Brain pericyte (primary cell): Measurements from ENCODE around the gene GRB10.

Experiments used
- DNase-seq: peaks from one replicate; pipeline ENCODE4 v3.0.0-alpha.2; 2012; ENCODE audit warnings: low read depth, low spot score

The GRB10 gene

DNA sequence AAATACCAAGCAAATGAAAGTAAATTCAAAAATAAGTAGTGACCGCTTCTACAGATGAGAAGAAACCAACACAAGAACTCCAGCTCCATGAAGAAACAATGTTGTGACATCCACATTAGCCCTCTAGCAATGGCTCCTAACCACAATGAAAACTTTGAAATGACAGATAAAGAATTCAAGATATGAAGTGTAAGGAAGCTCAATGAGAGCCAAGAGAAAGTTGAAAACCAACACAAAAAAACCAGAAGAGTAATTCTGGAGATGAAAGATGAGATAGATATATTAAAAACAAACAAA lies 149.3 kb downstream of the GRB10 start:
- no peak for DNase-seq

DNA sequence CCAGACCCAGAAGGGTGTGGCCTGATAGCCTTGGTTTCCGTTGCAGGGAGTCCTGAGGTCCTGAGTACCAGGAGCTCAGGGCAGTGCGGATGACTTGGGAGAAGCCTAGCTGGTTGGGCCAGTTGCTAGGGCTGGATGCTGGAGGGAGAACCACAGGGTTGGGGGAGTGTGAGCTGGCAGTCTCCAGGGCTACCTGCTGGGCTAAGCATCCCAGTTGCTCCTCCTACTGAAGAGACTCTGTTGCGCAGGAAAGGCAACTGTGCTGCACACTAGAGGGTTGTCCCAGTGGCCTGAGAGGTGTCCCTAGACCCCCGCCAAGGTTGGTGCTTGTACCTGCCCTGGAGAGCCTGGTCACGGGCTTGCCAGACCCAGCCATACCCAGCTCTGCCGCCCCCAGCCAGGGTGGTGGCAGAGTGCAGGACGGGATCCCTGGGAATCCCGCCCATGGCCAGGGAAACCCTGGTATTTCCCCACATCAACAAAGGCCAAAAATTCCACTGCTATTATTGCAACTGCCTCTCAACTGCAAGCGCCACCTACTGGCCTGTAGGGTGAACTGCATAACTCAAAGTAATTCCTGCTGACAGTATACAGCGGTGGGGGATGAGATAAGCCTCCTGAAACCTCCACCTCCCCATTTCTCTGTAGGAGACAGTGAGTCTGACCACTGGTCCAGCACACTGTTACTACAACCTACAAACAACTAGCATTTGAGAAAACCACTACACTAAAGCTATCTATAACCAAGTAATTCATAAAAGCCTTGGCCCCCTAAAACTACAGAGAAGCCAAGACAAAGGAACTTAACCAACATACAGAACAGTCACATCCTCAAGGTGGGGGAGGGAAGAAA lies 149.9 kb downstream of the GRB10 start:
- no peak for DNase-seq

DNA sequence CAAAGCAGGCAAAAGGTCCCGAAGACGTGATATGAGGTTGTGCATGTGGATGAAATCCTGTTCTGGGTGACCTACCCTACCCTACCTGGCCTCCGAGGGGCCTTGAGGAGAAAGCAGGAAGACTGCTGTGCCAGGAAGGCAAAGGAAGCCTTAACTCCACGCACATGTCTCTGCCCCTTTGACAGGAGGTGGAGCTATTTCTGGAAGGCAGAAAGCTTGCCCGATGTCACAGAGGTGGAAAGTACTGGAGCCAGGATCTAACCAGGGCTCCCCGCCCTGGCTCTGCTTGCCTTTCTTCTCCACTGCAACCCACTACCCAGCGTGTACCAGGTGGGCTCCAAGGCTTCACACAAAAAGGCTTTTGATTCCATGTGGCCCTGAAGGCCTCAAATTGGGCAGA lies 151.1 kb downstream of the GRB10 start:
- no peak for DNase-seq

DNA sequence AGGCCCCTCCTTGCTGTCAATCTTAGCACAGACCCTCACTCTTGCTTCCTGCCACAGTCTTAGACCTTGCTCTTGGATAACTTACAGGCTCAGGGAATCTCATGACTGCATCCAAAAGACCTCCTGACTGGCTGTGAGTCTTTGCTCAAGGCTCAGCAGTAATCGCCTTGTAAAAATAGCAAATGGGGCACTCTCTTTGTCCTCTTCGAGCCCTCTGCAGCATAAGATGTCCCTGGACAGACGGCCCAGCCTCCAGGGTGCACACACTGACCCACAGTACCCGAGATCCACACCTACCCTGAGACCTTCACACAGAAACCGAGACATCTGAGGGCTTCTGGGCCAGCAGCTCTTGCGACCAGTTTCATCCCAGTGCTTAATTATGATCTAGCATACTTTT lies 151.6 kb downstream of the GRB10 start:
- DNase-seq, result no peak

DNA sequence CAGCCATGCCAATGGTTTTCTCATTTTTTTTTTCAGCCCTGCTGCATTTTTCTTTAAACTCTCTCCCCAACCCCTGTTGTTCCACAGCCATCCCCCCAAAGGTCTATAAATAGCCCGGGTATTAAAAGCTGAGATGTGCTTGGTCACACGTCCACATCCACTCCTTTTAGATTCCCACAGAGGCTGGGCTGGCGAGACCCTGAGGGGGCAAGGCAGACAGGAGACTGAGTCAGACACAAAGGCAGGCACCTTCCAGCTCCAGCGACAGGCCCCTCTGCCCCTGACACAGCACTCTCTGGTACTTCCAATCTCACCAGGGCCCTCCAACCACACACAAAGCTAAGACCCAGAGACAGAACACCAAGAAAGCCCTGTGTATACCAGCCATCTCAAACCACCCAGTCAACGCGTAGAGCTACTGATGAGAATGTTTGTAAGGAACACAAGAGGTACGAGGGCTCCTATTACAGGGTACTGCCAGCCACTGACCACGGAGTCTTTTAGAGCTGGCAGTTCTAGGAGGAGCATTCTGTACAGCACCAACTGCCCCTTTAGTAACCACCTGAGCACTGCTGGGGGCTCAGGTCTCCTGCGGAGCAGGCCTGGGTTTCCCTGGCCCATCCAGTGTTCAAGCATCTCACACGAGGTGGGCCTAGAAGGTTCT lies 153.3 kb downstream of the GRB10 start:
- DNase-seq, result no peak

DNA sequence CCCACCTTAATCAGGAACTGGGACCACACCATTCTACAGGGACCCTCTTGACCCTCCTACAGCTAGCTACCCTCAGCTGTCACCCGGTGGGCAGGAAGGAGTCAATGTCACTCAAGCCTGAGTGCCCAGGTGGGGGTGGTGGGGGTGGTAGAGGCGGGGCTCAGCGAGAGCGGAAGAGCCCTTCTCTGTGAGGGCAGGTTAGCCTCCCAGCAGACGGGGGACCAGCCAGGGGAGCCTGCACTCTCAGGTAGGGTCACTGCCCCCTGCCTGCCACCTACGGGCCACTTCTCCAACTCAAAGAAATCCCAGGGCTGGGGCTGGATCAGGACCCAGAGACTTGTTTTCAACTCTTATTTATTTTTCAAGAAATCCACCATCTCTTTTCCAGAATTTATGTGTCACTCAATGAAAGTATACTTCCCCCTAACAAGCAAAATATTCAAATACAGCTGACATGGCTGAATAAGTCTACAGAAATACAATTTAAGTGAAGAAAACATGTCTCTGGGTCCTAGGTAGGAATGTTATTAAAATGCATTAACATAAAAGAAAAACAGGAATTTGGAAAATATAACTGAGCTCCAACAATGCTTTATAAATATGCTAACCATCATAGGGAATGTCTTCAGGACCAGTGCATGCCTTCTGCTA lies 154.1 kb downstream of the GRB10 start:
- DNase-seq, result no peak

DNA sequence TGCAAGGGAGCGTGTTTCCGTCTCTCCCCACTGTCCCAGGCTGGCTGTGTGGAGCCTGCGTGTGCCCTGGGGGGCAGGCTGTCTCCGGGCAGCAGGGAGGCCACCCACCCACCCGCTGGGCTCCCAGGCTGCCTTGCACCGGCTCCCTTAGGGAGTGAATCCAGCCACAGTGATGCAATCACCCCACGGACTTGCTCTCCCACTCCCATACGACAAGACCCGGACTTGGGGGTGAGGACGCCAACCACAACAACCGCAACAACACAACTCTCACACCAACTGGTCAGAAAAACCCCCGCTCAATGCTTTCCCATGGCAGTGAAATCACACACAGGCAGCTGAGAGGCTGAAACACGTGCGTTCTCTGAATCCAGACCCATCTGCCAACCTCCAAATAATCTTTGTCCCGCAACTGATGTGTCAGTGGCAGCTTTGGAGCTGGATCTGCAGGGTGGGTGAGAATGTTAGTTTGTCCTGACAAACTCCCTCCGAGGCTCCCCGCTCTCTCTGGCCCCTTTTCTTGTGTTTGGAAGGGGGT lies 154.8 kb downstream of the GRB10 start:
- DNase-seq, result no peak

DNA sequence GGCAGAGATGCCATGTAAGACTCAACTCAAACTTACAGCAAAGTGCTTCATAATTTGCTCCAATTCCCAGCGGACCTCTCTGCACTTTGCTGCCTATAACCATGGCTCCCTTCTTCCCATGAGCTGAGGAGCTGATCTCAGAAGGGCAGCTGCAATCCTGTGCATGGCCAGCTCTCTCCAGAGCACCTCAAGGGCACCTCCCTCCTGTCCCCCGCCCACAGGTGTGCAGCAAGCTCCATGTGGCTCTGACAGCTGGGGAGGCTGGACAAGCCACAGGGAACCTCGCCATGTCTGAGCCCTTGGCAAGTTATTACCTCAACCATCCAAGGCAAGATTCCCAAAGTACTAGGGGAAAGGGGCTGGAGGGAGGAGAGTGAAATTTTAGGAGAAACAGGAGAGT lies 156.4 kb downstream of the GRB10 start:
- DNase-seq, result no peak

DNA sequence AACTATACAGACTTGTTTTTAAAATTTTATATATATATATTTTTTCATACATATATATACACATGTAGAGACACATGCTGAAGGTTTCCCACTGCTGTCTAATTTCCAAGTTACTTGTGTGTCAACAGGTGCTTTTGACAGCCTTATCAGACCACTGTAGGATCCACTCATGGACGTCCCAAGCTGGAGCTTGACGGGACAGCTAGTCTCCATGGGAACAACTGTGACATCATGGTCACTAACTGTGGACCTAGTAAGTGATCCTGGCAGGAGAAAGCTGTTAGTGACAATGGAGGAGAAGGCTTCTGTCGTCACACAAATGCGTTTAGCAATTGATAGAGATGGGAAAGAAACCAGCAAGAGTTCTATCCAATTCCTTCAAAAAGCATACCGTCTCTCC lies 157.3 kb downstream of the GRB10 start:
- no peak for DNase-seq

DNA sequence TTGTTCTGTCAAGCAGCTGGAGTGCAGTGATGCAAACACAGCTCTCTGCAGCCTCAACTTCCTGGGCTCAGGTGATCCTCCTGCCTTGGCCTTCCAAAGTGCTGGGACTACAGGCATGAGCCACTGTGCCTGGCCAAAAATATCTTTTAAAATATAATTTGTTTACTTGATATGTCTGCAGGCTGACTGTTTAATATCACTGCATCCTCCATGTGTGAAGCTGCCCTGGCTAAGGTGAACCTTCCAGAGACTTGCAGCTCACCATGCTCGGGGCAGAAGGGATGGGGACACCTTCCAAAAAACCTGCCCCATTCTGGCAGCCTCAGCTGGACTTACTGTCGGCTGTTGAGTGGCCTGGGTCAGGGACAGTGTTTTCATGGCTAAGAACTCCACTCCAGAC lies 159.9 kb downstream of the GRB10 start:
- no peak for DNase-seq

DNA sequence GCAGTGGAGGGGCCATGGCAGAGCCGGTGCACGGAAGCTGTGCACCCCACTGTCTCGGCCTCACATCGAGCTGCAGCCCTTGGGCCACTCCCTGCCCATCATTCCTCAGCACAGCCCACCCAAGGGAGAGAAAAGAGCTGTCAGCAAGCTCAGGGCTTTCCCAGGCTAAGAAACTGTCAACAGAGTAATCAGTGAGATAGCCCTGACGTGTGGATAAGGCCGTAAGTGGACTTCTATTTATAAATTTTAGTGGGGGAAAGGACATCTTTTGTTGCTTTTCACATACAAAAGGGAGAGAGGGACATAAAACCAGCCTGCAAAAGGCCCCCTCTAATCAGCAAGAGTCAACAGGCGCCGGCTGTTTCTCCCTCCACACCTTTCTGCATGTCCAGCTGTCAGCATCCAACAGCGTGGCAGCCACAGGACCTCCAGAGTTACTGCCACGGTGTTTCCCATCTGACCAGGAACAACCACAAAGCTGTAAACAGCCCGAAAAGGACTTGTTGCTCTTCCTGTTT lies 160.7 kb downstream of the GRB10 start:
- DNase-seq, result no peak

DNA sequence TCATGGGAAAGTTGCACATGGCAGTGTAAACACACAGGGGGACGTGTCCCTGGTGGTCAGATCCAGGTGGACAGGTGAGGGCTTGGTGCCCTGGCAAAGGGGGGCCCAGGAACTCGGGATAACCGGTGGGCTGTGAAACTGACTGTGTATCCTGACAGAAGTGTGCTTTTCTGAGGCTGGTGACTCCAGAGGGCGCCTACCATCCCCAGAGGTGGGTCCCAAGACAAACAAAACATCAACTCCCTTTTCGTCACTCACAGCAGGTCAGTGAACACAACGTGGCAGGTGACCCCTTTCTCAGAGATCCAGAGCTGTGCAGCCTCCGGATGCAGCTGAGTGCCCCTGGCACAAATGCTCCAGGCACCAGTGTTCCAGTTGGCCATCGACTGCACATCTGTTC lies 161.5 kb downstream of the GRB10 start:
- no peak for DNase-seq

DNA sequence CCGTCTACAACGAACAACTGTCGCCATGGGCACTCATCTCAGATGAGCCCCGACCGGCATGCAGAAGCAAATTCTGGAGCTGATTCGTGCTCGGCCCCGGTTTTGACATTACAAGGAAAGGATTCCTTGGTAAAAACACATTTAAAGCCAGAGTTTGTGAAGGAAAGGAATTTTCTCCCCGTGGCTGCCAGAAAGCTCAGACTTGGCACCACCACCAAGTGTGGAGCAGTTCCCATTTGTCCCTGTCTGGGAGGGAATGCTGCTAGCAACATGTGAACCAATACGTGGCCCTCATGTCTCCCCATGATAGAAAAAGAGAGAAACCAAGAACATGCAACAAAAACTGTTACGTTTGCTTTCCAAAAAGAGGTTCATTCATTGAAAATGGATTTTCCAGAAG lies 162.3 kb downstream of the GRB10 start:
- no peak for DNase-seq

DNA sequence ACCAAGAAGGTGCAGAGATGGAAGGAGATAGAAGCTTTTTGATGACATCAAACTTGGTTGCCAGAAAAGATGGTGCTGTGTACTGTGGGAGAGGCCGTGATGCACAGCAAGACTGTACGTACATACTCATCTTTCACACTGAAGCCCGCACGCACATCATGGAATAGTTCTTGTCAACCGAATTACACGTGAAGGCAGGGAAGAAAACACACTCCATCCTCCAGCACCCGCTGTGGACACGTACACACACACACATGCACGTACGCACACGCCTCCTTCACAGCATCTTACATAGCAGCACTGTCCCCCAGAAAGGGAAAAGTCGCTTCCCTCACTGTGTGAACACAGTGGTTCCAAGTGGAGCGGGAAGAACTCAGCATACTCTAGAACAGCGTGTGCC lies 163.0 kb downstream of the GRB10 start:
- no peak for DNase-seq

DNA sequence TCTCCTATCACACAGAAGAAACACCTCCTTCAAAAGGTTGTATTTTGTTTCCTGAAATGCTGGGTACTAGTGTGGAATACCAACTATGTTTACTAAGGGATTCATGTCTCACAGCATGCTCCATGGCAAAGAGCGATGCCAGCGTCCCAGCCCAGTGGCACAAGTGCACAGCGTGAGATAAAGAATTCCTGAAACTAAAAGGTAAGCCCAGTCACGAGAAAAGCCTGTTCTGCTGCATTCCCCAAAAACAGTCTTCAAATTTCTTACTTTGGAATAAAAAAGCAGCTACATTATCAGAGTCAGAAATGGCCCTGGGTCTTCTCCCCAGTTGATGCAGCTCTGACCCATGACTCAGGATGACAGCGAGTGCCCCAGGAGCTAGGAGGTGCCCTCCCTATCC lies 164.4 kb downstream of the GRB10 start:
- DNase-seq, result no peak

DNA sequence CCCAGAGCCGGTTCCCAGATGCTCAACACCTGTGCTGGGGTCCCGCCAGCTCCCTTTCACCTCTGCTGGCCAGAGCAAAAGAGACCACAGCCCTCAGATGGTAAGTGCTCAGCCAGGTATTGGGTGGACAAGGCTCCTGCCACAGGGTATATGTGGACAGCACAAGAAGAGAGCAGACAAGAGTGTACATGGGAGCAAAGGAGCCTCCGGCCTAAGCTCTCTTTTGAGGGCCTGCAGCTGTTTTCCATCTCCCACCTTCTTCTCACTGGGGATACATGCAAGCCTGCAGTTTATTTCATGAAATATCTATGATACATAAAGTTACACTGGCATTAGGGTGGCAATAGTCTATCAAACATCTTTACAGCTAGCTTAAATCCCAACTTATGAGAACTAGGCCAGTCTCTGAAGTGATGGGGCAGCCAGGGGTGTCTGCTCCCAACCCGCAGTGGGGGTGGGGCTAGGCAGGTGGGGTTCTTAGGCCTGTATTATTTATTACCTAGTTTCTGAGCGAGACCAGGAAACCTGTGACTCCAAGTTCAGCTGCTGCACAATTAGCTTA lies 167.1 kb downstream of the GRB10 start:
- no peak for DNase-seq

DNA sequence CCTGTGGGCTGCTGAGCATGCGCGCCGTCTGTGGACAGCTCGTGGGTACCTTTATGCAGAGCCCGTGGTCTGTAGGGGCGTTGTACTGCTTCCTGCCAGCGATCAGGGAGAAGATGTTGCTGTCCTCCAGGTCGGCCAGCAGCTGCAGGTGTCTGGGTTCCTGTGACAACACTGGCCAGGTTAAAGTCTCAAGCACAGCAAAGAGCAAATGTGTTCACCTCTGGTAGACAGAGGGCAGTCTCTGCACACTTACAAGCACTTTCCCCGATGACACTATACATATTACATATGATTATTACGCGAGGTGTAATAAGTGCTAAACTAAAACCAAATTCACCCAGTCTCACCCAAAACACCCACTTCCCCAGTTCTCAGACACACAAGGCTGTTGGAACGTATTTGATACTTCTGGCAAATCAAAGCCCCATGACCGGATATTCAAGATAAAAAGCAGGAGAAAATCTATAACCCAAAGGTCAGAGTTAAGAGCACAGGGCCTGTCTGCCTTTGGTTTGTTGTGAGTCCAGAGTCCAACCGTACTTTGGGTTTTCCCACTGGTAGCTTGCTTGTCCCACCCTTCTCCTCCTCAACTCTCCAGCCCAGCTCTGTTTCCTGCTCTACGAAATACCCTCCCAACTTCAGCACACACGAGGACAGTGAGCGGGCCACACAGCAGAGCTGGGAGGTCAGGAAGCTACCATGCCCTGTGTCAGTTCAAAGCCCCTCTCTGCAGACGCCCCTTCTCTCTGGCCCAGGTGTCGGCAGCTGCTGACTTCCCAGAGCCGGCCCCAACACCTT lies 167.8 kb downstream of the GRB10 start:
- no peak for DNase-seq

DNA sequence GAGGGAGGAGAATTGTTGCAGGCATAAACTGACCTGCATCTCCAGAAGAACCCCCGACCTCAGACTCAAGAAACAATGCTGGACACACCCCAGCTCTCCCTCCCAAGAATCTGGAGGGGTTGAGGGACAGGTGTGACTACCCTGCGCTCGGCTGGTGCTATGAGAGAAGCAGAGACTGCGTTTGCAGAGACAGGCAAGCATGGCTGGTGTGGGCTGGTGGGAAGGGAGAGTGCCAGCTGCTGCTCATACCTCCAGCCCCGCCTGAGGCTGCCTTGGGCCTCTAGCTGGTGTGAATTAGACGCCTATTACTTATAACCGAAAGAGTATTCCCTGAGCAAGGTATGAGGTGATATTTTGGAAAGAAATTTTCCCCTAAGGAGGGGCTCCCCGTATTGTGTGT lies 169.2 kb downstream of the GRB10 start:
- no peak for DNase-seq

DNA sequence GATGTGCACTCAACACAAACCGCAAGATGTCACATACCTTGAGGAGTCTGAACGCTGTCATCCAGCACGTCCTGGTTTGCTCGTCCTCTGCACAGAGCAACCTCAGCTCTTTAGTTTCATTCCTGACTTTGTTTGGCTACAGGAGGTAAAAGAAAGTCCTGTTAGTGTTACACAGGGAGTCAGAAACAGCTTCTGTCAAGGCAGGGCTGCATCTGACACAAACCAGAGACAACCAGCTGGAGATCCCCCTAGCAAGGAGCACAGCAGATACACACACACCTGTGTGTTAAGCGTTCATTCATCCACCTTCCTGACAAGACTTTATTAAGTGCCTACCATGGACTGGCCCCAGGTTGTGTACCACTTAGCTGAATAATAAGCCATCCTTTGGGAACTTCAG lies 170.0 kb downstream of the GRB10 start:
- no peak for DNase-seq

DNA sequence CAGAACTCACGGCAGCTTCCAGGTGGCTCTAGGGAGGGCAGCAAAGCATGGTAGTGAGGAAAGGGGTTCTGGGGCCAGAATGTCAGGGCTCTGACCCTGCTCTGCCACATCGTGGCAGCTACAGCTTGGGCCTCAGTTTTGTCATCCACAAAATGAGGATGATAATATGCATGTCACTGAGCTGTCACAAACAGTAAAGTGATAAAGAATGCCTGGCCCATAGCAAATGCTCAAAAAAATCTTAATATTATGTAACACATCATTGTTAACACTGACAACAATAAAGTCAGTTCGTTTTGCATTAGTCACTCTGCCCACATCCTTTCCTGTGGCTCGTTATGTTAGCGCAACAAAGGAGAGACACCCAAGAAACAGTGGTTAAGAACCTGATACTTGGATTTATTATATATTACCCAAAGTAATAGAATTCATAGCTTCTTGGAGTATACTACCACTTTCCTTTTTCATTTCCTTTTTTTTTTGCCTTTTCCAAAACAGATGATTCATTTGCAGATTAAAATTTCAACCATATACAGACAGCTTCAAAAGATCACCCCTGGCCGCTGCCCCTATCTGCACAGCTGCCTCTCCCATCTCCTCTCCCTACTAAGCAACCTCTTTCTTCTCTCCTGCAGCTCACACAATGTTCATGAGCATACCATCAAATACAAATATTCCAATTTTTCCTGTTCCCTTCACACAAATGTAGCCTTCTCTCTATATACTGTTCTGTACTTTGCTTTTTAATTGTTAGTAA lies 172.0 kb downstream of the GRB10 start:
- no peak for DNase-seq
